Right renal pelvis (tissue), 4 donors: Measurements from ENCODE around the gene FHIT. TPM values are rescaled to one million over a fixed set of nuclear protein-coding genes. Genes with fewer than 3 reads are reported as not detected.
"Not testable (repeated sequence)": the region's sequence is repeated elsewhere in the genome, so short reads cannot be mapped to it uniquely, and the experiment has no call there.

Source experiments
- DNase-seq, 4 donors: peaks; one replicate each; pipeline ENCODE4 v3.0.0-alpha.2; 2013; ENCODE audit warnings: low read depth in 4 of 4, low spot score in 3 of 4, missing footprints in 1 of 4
- polyA plus RNA-seq, 4 donors: library from polyadenylated mRNA; unstranded; fragments of 120-200 nt; gene quantifications; one replicate each; pipeline ENCODE4 v1.2.1, GENCODE V29; 2013; ENCODE audit not compliant: insufficient read length in 4 of 4

The FHIT gene
- polyA plus RNA-seq, 4 donors, result 24.5 to 27.4 (median 26.6) TPM

GRCh38 chr3:59939826-59940426 lies 1311.3 kb downstream of the FHIT start:
- DNase-seq, result no peak

DNA sequence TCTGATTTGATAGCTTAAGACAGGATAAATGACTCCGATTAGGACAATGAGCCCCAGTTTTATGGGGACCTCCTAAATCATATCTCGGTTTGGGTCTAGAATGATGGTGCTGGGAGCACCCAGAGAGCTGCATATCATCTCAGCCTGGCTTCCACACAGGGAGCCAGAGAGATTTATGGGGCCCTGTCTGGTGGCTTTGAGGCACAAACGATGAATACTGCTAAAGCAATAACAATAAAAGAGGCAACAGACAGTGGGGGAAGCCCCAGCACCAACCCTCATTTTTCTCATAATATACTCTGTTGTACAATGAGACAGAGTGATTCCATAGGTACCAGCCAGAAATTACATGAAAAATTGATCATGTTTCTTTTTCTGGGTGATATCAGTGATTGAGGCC lies 1312.4 kb downstream of the FHIT start:
- no peak for DNase-seq

- no peak for DNase-seq
These were observed 1314.1 kb downstream of the FHIT start for GRCh38 chr3:59937201-59937600.

- no peak for DNase-seq
These were observed 1314.8 kb downstream of the FHIT start for GRCh38 chr3:59936472-59936871.

- DNase-seq, result no peak
These were observed 1316.2 kb downstream of the FHIT start for GRCh38 chr3:59935025-59935424.

GRCh38 chr3:59934560-59934959 lies 1316.7 kb downstream of the FHIT start:
- not testable (repeated sequence) for DNase-seq

DNA sequence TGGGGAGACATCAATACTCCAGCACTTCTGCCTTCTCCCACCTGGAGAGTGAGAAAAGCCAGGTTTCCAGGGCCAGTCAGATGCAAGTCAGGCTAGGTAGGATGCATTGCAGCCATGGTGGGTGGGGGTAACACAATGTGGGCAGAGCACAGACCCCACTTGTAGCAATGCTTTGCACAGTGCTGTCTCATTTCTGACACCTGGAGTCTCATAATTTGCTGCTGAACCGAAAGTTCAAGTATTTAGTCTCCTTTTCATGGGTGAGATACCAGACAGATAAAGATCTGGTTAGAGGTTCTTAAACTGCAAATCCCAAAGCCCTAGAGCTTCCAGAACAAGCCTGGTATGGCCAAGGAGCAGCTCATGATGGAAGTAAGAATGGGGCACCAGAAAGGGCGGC lies 1321.1 kb downstream of the FHIT start:
- DNase-seq, result no peak

DNA sequence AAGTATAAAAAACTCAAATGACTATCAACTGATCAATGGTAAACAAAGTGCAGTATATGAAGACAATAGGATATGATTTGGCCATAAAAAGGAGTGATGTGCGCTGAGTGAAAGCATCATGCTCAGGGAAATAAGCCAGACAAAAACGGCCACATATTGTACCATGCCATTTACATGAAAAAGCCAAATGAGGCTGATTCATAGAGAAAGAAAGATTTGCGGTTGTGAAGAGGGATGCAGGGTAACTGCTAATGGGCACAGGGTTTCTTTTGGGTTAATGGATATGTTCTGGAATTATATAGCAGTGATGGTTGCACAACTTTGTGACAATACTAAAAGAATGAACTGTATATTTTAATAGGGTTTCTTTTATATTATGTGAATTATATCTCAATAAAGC lies 1324.2 kb downstream of the FHIT start:
- DNase-seq, result no peak

- DNase-seq, result no peak
These were observed 1325.3 kb downstream of the FHIT start for GRCh38 chr3:59925946-59926345.

DNA sequence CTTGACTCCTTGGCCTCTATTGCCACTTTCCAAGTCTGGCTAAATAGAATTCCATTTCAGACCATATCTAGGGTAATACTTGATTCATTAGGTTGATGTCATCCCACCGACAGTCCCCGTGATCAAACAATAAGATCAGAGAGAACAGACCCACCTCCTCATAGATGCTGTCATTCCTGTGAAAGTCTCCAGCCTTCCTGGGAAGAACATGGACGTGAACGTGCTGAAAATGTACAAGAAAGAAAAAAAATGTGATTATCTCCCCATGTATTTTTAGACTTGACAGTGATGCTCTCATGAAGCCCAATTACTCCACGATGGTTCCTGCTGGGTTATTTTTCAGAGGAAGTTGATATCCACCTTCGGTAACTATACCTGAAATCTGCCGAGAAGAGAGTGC lies 1329.1 kb downstream of the FHIT start:
- DNase-seq, result no peak

- no peak for DNase-seq
These were observed 1330.4 kb downstream of the FHIT start for GRCh38 chr3:59920822-59921221.

GRCh38 chr3:59919586-59919985 lies 1331.7 kb downstream of the FHIT start:
- no peak for DNase-seq

DNA sequence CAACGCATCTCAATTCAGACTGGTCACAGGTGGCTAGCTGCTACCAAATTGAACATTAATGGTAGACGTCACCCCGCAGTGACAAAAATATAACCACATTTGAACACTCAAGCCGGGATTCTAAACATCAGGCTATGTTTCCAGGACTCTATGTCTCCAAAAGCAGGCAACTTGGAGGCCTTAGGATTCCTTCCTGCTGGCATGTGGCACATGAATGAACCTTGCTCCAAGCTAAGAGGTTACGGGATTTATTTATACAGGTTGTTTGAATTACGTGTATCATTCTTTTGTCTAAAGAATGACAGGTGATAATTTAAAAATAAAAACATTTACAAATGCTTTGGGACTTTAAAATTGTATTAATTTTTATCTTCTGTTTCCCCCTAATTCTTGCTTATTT lies 1337.0 kb downstream of the FHIT start:
- DNase-seq, result no peak

- no peak for DNase-seq
These were observed 1337.6 kb downstream of the FHIT start for GRCh38 chr3:59913645-59914044.

- DNase-seq, result no peak
These were observed 1342.6 kb downstream of the FHIT start for GRCh38 chr3:59908701-59909100.

DNA sequence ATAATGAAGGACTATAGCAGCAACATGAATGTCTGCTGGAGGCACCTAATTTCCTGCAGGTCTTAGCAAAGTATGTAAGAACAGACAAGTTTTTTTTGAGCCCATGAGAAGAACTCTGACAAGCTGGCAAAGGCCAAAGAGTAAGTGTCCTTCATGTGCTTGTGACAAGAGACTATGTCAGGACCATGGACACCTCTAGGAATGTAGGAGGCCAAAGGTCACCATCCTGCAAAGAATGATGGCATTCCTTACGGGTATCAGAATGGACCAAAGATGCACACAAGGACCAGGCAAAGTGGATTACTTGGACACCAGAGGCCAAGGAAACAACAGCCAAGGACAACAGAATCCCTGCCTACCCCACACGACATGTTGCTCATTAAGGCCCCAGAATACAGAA lies 1343.0 kb downstream of the FHIT start:
- DNase-seq, result peak in 2 of 4 donors; percentile 1 to 8

DNA sequence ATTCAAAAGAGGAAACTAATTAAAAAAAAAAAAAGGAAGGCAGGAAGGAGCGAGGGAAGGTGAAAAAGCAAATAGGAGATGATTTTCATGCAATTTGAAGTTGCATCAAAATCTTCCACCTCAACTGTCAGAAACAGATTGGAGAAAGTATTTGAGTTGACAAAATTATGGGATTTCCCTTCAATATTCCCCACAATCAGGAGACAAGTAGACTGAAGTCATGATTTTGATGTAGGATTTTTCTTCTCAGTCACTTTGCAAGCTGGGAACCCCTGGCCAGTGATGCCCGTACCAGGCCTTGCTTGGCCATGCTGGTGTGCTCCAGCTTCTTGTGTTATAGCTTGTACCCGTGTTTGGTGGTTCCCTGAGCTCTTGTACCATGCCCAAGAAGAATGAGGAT lies 1347.0 kb downstream of the FHIT start:
- DNase-seq, result no peak

- DNase-seq, result no peak
These were observed 1352.2 kb downstream of the FHIT start for GRCh38 chr3:59899061-59899460.

GRCh38 chr3:59895972-59896371 lies 1355.3 kb downstream of the FHIT start:
- no peak for DNase-seq

DNA sequence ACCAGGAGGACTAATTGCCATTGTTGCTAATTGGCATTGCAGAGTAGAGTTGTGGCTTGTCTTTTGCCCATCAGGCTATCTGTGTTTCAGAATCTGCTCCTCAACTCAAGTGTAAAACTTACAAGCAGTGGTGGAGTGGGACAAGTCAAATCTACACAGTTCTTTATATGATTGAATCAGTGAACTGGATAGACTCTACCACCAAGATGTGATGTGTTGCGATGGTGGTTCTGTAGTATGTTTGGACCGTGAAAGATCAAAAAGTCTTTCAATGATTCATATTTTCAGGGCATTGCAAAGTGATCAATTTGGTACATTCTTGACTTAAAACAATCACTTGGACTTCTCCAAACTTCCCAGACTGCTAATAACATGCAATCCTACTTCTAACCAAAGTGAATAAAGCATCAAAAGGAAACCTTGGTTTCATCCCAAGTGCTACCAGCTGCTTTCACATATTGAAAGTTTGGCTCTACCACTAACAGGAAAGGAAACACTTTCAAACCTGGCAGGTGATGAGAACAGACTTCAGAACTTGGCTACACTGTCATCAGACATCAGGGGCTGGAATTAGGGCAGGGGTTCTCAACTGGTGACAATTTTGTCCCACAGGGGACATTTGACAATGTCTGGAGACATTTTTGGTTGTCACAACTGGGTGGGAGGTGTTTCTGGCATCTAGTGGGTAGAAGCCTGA lies 1356.7 kb downstream of the FHIT start:
- DNase-seq, result no peak

- DNase-seq, result no peak
These were observed 1360.6 kb downstream of the FHIT start for GRCh38 chr3:59890639-59891038.

DNA sequence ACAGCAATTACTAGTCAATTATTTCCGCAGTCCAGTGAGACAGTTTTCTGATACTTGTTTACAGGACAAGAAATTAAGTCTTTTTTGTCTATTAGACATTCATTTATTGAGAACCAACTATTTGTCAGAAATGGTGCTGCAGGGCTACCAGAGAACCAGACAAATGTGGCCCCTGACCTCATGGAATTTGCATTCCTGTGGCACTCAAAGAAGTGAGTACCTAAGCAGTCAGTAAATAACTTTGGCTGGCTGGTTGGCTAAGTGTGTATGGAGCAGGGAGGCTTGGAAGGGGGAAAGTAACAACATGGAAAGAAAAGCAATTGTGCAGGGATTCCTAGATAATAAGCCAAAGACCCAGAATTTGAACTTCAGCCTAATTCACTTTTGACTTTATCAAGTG lies 1364.5 kb downstream of the FHIT start:
- no peak for DNase-seq
